ENCODE measurements around the gene ULK4.
"Not testable (repeated sequence)": the region's sequence is repeated elsewhere in the genome, so short reads cannot be mapped to it uniquely, and the experiment has no call there.

Gene ULK4

DNA sequence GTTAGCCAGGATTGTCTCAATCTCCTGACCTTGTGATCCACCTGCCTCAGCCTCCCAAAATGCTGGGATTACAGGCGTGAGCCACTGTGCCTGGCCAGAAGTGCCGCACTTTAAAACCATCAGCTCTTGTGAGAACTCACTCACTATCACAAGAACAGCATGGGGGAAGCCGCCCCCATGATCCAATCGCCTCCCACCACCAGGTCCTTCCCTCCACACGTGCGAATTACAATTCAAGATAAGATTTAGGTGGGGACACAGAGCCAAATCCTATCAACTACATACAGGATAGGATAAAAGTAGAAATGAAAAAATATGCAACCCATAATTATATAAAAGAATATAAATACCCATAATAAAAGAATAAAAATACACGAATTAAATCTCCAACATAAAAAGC lies 199.0 kb downstream of the ULK4 start:
- DNase-seq (ENCODE audit: low spot score) = not testable (repeated sequence)

DNA sequence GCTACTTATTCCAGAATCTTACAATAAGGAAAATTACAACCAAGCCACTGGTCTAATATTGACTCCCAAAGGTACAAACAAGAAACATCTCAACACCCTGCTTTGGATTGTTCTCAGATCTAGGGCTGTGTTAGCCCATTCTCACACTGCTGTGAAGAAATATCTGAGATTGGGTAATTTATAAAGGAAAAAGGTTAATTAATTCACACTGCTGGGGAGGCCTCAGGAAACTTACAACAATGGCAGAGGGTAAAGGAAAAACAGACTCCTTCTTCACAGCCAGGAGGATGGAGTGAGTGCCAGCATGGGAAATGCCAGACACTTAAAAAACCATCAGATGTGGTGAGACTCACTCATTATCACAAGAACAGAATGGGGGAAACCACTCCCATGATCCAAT lies 208.3 kb downstream of the ULK4 start:
- DNase-seq (ENCODE audit: low spot score) = no peak

DNA sequence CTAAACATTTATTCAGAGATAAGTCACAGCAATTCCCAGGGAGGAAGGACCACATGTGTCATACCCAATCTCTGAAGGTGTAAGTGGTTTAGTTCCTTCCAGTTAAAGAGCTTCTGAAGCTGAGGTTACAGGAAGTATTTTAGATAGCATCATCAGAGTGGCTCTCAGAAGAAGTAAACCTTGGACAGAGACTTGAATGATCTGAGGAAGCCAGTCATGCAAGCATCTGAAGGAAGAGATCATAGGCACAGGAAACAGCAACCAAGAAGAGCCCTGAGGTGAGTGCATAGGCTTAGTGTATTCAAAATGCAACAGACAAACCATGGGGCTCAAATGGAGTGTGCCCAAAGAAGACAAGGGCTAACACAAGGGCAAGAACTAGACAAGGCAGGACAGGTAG lies 210.3 kb downstream of the ULK4 start:
- DNase-seq (ENCODE audit: low spot score) = no peak

DNA sequence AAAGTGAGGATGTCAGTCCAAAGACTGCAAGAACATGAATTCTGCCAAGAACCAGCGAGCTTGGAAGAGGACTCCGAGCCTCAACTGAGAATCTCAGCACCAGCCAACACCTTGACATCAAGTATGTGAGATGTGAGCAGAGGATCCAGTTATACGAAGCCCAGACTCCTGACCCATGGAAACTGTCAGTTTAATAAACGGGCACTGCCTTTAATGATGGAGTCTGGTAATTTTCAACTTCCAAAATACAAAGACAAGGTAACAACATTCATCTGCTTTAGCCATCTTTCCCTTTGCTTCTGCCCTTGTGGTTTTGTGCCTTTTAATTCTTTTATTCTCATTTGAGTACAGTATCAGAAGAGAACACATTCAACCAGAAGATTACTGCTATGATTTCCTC lies 211.9 kb downstream of the ULK4 start:
- DNase-seq (ENCODE audit: low spot score) = no peak

DNA sequence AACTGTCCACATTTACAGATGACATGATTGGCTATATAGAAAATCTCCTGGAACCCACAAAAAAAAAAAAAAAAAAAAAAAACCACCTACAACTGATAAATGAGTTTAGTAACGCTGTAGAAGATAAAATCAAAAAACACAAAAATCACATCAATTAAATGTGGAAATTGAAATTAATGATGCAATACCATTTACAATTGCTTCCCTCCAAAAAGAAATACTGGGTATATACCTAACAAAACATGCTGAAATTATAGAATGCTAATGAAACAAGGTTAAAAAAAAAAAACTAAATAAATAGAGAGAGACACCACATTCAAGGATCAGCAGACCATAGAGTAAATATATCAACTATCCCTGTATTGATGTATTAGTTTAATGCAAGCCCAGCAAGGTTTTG lies 215.7 kb downstream of the ULK4 start:
- DNase-seq (ENCODE audit: low spot score) = no peak

DNA sequence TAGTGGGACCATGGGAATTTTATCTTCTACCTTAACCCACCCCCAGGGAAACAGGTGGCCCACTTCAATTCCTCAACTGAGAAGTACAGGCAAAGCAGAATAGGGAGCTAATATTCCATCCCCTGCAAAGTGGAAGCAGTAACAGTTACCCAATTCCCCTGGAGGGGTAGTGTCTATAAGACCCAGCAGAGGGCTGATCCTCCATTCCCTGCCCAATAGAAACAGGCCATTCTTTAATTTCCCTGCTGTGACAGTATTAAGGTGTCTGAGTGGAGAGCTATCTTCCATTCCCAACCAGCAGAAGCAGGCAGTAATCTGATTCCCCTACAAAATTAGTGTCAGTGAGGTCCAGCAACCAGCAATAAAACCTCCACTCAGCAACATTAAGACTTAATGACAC lies 219.8 kb downstream of the ULK4 start:
- DNase-seq (ENCODE audit: low spot score) = no peak

DNA sequence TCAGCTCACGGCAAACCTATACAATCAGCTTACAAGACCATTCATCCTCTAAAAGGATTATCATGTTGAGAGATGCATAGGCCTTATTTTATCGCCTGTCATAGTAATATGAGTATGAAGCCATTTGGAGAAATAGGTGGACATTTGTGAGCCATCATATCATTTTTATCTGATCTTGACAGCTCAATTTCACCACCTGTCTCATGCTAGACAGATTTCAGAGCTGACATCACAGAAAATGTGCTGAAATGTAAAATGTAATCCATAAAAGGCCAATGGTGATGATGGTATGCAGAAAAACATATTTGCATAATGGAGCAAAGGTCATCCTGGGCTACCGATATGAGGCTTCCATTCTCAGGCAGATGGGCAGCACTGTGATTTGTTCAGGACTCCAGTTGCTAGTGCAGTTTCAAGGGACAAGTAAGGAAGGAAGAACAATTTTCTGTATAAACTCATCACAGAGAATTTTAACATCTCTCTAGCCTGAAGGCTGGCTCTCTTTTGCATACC lies 221.5 kb downstream of the ULK4 start:
- no peak for DNase-seq (ENCODE audit: low spot score)

DNA sequence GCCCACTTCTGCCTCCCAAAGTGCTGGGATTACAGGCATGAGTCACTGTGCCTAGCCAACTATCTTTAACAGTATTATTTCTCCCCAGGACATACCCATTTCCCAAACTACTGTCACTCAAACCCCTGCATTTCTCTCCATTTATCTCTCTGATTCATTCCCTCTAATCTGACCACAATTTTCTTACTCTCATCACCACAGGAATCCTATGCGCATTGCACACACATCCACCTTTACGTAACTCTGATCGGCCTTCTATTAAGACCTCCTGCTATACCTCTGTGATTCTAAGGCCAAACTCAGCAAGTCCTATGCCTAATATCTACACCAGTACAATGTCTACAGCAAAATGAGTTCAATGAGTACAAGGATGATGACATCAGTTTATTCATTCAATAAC lies 235.0 kb downstream of the ULK4 start:
- no peak for DNase-seq (ENCODE audit: low spot score)

DNA sequence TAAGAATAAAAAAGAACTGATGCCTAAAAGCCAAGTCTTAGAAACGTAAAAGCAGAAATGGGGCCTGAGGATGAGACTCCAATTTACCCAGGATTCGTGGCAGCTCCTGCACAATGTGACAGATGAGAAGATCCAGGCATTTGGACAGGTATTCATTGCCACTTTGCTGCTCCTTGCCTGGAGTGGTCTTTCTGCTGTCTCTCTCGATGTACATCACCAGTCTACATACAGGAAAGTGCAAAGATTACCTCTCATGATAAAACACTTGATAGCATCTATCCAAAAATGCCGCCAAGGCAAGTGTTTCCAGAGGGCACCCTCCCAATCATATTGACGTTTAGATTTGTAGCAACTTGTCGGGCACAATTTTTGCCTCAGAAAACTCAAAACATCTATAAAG lies 244.3 kb downstream of the ULK4 start:
- DNase-seq (ENCODE audit: low spot score) = no peak

DNA sequence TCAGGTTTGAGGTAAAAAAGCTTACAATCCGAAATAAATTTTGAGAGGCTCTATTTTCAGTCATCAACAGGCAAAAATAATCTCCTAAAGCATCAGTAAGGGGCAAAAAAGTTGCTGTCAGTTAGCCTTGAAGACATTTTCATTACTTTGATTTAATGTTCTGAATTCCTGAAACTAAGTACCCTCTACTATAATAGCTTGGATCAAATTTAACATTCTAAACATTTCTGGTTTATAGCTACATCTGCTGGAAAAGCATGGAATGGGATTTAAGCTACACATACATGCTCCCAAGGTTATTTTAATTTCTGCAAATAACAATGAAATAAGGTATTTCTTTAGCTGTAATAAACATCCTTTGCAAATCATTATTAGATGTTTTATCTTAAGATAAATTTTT lies 245.4 kb downstream of the ULK4 start:
- DNase-seq (ENCODE audit: low spot score) = no peak

DNA sequence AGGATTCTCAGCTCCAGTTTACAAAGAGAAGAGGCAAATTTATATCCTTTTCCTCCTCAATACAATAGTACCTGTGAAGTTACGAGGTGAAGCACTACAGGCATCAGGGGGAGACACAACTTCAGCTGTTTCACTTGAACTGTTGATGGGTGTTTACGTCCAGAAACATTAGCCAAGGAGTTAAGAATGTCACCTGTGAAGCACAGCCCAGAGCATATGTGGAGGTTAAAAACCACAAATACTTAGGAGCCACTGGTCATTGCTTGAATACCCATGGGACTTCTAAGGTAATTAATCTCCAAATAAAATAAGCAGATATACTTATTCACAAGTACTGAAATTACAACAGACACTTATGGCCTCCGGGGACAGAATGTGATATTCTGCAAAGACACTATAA lies 246.5 kb downstream of the ULK4 start:
- no peak for DNase-seq (ENCODE audit: low spot score)

DNA sequence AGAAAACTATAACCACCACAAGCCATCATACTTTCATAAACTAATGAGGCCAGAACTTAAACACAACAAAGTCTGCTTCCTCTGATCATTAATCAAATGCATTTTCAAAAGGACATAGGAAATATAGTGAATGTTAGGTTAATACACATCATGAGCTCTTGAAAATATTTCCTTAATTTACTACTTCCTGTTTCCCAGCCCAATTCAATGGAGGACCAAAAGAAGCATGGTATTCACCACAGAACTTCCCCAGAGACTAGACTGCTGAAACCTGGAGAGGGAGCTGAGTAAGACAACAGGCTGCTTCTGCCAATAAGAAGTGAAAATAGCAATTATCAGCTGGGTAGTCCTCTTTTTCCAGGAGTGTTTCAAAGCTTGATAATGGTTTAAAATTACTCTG lies 250.3 kb downstream of the ULK4 start:
- DNase-seq (ENCODE audit: low spot score) = no peak

DNA sequence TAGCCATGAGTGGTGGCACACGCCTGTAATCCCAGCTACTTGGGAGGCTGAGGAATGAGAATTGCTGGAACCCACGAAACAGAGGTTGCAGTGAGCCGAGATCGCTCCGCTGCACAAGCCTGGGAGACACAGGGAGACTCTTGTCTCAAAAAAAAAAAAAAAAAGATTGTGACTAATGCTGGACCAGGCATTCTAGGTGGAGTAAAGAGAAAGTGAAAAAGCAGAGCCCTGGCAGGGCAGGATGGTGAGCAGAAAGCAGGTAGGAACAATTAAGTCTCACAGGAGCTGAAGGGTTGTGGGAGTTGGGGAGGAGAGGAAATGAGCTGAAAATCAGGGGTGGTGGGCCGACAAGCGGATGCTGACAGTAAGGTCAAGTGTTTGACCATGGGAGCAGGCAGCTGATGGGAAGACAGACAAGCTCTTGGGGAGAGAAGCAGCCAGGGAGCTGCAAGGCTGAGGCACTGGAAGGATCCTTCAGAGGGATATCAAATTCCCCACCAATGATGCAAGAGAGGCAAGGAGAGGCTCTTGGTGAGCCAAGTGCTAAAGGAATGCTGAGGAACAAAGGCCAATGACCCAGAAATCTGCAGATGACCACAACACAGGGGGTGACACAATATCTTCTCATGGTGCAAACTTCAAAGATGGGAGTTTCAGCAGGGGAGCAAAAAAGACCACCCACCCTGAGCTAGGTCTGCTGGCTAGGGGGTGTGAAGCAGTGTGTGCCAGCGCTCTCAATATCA lies 251.1 kb downstream of the ULK4 start:
- DNase-seq (ENCODE audit: low spot score) = no peak

DNA sequence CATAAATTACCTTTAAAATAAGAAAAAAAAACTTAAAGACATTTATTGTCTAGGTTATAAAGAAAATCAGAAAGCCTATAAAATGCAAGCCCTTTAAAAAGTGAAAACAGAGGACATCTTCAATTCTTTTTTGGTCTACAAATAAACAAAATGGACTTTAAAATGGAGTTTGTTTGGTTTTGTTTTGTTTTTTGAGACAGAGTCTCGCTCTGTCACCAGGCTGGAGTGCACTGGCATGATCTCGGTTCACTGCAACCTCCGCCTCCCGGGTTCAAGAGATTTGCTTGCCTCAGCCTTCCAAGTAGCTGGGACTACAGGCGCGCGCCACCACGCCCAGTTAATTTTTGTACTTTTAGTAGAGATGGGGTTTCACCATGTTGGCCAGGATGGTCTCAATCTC lies 252.7 kb downstream of the ULK4 start:
- not testable (repeated sequence) for DNase-seq (ENCODE audit: low spot score)

DNA sequence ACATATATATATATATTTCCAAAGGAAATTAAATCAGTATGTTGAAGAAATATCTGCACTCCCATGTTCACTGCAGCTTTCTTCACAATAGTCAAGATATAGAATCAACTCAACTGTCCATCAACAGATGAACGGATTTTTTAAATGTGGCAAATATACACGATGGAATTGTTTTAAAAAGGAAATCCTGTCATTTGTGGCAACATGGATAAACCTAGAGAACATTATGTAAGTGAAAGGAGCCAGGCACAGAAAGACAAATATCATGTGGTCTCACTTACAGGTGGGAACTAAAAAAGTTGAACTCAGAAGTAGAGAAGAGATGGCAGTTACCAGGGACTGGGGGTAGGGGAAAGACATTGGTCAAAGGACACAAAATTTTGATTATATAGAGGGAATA lies 253.7 kb downstream of the ULK4 start:
- no peak for DNase-seq (ENCODE audit: low spot score)

DNA sequence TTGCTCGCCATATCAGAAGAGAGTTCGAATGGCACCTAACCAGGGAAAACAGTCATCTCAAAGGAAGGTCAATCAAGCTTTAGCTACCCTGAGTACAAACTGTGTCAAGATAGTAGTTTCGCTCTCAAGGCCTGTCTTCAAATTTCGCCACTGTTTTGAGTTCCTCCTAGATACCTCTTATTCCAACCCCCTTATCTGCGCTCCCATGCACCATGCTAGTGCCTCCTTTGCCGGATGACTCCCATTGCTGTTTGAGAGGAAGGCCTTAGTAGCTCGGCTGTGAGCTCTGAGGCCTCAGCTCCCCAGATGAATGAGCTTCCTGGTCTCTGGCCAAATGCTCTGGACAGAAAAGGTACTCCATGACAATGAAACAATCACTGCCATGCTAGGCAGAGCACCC lies 256.0 kb downstream of the ULK4 start:
- no peak for DNase-seq (ENCODE audit: low spot score)

DNA sequence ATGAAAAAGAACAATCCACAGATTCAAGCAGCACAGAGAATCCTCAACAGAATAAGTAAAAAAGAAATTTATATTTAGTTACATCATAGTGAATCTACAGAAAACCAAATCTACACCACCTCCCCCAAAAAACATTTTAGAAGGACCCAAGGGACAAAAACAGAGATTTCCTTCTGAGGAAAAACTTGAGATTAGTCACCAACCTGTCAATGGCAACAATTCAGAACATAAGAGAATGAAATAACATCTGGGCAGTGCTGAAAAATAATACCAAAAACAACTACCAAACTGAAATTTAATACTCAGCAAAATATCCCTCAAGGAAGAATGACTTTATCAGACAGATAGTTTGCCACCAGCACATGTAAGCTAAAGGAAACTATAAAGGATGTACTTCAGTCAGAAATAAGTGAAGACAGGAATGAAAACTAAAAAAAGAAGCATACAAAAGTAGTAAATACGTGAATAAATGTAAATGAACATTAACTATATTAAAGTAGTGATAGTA lies 260.7 kb downstream of the ULK4 start:
- no peak for DNase-seq (ENCODE audit: low spot score)

DNA sequence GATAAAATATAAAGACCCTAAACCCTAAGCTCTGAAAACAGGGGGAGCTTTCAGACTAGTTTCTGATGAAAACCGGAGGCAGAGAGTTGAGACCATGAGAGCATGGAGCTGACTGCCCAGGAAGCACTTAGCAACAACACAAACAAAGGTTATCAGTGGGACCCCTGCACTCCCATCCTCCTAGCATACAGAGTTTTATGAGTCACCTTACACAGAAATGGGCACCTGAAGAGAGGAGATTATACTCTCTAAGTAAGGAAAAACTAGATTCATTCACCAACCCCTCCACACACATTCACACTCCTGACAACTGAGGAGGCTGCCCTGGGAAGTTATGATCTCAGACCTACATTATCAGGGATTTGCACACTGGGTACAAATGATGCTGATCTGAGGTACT lies 261.7 kb downstream of the ULK4 start:
- no peak for DNase-seq (ENCODE audit: low spot score)

DNA sequence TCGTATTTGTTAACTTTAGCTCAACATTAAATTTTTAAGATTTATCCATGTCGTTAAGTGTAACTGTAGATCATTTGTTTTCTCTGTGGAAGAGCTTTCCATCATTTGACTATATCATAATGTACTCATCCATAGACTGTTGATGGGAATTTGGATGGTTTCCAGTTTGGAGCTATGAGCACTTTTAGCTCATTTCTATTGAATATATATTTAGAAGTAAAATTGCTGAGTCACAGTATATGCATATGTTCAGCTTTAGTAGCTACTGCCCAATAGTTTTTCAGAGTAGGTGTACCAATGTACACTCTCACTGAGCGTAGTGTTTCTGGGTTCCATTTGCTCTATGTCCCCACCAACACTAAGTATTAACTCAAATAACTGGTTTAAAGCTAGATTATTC lies 263.0 kb downstream of the ULK4 start:
- DNase-seq (ENCODE audit: low spot score) = no peak

DNA sequence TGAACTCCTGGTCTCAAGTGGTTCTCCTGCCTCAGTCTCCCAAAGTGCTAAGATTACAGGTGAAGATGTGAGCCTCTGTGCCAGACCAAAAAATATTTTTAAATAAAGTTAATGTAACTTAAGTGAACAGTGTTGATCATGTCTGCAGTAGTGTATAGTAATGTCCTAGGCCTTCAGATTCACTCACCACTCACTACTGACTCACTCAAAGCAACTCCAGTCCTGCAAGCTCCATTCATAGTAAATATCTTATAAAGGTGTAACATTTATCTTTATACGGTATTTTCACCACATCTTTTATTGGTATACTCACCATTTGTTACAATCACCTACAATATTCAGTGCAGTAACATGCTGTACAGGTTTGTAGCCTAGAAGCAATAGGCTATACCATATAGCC lies 264.2 kb downstream of the ULK4 start:
- no peak for DNase-seq (ENCODE audit: low spot score)

DNA sequence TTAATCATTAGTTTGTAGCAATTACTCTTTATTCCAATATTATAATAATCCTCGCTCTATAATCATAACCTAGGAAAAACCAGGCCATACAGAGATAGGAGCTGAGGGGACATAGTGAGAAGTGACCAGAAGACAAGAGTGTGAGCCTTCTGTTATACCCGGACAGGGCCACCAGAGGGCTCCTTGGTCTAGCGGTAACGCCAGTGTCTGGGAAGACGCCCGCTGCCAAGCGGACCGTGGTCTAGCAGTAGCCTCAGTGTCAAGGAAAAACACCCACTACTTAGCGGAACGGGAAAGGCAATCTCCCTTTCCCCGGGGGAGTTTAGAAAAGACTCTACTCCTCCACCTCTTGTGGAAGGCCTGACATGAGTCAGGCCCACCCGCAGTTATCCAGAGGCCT lies 266.1 kb downstream of the ULK4 start:
- not testable (repeated sequence) for DNase-seq (ENCODE audit: low spot score)

DNA sequence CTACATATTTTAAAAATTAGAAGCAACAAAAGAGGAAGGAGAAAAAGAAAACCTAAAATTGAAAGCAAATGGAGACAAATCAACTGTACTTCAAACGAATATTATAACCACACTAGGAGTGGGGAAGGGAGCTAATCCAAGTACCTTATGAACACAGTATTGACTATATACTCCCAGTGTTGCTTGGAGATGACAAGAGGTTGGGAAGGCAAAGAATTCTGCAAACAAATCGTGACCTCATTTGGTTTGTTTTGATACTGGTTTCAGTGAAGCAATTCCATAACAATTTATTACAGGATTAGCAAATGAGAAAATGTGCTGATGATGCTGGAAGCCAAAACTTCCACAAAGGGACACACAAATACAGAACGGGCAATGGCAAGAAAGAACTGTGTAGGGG lies 268.1 kb downstream of the ULK4 start:
- no peak for DNase-seq (ENCODE audit: low spot score)

DNA sequence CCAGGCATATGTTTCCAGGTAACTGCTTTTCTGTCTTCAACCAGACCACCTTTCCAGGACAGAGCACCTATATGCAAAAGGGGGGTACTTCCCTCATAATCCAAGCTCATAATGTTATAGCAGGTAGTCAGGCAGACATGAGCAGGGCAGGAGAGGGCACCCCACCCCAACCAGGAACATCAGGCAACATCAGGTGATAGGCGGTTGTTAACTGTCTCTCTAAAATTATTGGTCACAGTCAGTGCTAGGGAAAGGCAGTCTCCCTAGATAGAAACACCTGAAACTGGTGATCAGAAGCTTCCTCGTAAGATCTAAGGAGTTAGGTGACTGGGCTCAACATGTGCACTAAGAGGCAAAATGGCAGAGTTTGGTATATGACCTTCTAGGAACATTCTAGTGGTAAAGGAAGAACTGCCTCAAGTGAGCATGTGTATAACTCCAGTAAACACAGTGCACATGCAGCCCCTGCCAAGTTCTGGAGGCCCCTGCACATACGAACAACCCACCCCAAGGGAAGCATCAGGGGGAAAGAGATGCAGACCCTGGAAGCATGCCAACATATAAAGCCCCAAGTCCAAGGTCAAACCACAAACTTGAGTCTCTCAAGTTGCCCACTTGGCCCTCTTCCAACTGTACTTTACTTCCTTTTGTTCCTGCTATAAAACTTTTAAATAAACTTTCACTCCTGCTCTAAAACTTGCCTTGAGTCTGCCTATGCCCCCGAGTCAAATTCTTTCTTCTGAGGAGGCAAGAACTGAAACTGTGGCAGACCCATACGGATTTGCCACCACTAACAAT lies 270.9 kb downstream of the ULK4 start:
- DNase-seq (ENCODE audit: low spot score) = no peak

Data from putamen (tissue), 1 donor.